ENCODE data around the gene ARSA. TPM values are rescaled to one million over a fixed set of nuclear protein-coding genes. Genes with fewer than 3 reads are reported as not detected.

Gene ARSA
- total RNA-seq, 1 experiment from 2014 or later = 40.2 TPM

DNA sequence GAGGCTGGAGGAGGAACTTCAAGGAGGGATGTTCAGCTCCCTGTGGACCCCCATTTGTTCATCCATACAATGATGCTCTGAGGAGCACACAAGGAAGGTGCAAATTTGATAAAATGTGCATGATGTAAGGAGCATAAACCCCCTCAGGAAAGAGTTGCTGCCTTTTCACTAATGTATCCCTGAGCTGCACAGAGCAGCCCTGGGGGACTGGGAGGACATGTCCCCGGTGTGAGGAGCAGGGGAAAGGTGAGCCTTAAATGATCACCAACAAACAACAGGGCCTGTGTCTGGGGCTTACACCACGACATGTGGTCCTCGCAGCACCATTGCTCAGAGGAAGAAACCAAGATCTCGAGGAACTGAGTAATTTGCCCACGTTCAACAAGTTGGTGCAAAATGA lies 30.9 kb downstream of the ARSA start:
- Mint-ChIP-seq H3K4me3 (ENCODE audit: low read depth, unreplicated experiment) (no peak overlapping the region), H3K9me3 (ENCODE audit: low read depth, unreplicated experiment) (no peaks in the 10 kb centered on the region), H3K27me3 (ENCODE audit: unreplicated experiment) (peaks cover 24% of the 10 kb centered on the region), H3K4me1 (ENCODE audit: low read depth, unreplicated experiment) (no peaks in the 10 kb centered on the region), H3K27ac (ENCODE audit: unreplicated experiment) (no peak overlapping the region), H3K36me3 (ENCODE audit: insufficient read depth, unreplicated experiment) (peaks cover 11% of the 10 kb centered on the region)
- TF ChIP-seq, protein P1, sequence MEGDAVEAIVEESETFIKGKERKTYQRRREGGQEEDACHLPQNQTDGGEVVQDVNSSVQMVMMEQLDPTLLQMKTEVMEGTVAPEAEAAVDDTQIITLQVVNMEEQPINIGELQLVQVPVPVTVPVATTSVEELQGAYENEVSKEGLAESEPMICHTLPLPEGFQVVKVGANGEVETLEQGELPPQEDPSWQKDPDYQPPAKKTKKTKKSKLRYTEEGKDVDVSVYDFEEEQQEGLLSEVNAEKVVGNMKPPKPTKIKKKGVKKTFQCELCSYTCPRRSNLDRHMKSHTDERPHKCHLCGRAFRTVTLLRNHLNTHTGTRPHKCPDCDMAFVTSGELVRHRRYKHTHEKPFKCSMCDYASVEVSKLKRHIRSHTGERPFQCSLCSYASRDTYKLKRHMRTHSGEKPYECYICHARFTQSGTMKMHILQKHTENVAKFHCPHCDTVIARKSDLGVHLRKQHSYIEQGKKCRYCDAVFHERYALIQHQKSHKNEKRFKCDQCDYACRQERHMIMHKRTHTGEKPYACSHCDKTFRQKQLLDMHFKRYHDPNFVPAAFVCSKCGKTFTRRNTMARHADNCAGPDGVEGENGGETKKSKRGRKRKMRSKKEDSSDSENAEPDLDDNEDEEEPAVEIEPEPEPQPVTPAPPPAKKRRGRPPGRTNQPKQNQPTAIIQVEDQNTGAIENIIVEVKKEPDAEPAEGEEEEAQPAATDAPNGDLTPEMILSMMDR (IDR thresholded peaks at IDR 0.05; ENCODE audit: unreplicated experiment) = no peak
- no TSS peak for BruUV-seq (replicated peaks)
- CTCF ChIA-PET = interaction anchor here (0.5 kb wide), 1 partner anchor 106 kb away, joined by 3 read pairs; no protein-coding TSS in a partner anchor
- intact Hi-C loops (cut with micrococcal nuclease; ENCODE audit: unreplicated experiment) = no loop called here
- DNase-seq = no peak

DNA sequence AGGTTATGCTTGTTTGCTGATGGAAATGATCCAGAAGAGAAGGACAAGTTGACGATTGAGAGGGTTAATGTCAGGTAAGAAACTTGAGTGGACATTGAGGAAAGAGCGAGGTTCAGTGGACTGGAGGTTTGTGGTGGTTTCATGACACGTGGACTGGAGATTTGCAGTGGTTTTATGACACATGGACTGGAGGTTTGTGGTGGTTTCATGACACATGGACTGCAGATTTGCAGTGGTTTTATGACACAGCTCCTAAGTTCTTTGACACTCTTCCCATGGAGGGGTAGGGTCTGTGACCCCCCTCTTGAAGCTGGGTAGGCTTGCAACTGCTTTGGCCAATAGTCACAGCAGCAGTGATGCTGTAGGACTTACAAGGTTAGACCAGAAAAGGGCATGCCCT lies 32.8 kb downstream of the ARSA start:
- intact Hi-C loops (cut with micrococcal nuclease; ENCODE audit: unreplicated experiment) = no loop called here
- Mint-ChIP-seq H3K27ac (ENCODE audit: unreplicated experiment) (no peak overlapping the region), H3K4me1 (ENCODE audit: low read depth, unreplicated experiment) (no peaks in the 10 kb centered on the region), H3K27me3 (ENCODE audit: unreplicated experiment) (peaks cover 11% of the 10 kb centered on the region), H3K9me3 (ENCODE audit: low read depth, unreplicated experiment) (no peaks in the 10 kb centered on the region), H3K4me3 (ENCODE audit: low read depth, unreplicated experiment) (no peak overlapping the region), H3K36me3 (ENCODE audit: insufficient read depth, unreplicated experiment) (peaks cover 4% of the 10 kb centered on the region)
- no TSS peak for BruUV-seq (replicated peaks)
- no peak for DNase-seq
- TF ChIP-seq, protein P1 (IDR thresholded peaks at IDR 0.05; ENCODE audit: unreplicated experiment) = no peak
- CTCF ChIA-PET = no interaction called here

DNA sequence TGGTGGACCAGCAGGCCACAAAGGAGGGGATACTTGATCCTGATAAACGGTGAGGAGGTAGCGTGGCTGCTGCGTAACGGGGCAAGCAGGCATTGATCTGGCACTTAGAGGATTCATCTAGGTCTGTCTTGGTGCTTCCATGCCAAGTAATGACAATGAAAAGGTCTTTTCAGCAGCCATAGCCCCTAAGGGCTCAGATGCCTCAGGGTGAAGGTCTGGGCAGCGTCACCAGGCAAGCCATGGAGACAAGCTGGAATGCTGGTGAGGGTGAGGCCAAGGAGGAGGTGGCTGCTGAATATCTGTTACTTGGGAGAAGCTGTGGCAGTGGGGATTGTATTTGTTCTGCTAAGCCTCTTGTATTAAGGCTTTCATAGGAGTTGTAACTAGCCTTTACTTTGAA lies 40.5 kb downstream of the ARSA start:
- no TSS peak for BruUV-seq (replicated peaks)
- Mint-ChIP-seq H3K4me1 (ENCODE audit: low read depth, unreplicated experiment) (no peaks in the 10 kb centered on the region), H3K9me3 (ENCODE audit: low read depth, unreplicated experiment) (no peaks in the 10 kb centered on the region), H3K36me3 (ENCODE audit: insufficient read depth, unreplicated experiment) (peaks cover 35% of the 10 kb centered on the region), H3K27ac (ENCODE audit: unreplicated experiment) (no peak overlapping the region), H3K4me3 (ENCODE audit: low read depth, unreplicated experiment) (no peak overlapping the region), H3K27me3 (ENCODE audit: unreplicated experiment) (no peaks in the 10 kb centered on the region)
- TF ChIP-seq, protein P1 (IDR thresholded peaks at IDR 0.05; ENCODE audit: unreplicated experiment) = no peak
- DNase-seq = no peak
- CTCF ChIA-PET = no interaction called here
- intact Hi-C loops (cut with micrococcal nuclease; ENCODE audit: unreplicated experiment) = no loop called here

DNA sequence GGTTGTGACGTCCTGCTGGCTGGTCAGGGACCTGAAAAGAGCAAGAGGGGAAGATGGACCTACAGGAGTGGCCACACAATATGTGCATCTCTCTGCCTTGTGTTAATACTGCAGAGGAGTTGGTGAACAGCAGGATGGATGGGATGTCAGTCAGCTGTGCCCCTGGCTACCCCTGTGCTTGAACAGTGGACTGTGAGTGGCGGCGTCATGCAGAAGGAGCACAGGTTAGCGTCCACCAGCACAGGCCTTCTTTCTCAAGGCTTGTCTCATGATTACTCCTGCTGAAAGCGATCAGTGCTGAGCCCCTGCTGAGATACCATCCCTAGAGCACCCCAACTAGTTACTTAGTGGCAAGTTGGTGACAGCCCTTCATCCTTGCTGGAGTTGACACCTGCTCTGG lies 41.5 kb downstream of the ARSA start:
- BruUV-seq (replicated peaks) = no TSS peak
- no peak for DNase-seq
- TF ChIP-seq, protein P1 (IDR thresholded peaks at IDR 0.05; ENCODE audit: unreplicated experiment) = no peak
- H3K27me3 Mint-ChIP-seq (ENCODE audit: unreplicated experiment) = no peaks in the 10 kb centered on the region
- H3K27ac Mint-ChIP-seq (ENCODE audit: unreplicated experiment) = no peak overlapping the region
- CTCF ChIA-PET = no interaction called here
- H3K9me3 Mint-ChIP-seq (ENCODE audit: low read depth, unreplicated experiment) = no peaks in the 10 kb centered on the region
- intact Hi-C loops (cut with micrococcal nuclease; ENCODE audit: unreplicated experiment) = no loop called here
- H3K4me3 Mint-ChIP-seq (ENCODE audit: low read depth, unreplicated experiment) = no peak overlapping the region
- H3K36me3 Mint-ChIP-seq (ENCODE audit: insufficient read depth, unreplicated experiment) = peaks cover 44% of the 10 kb centered on the region
- no peaks in the 10 kb centered on the region for H3K4me1 Mint-ChIP-seq (ENCODE audit: low read depth, unreplicated experiment)
